ENCODE results near the gene MAG. TPM values are rescaled to one million over a fixed set of nuclear protein-coding genes. Genes with fewer than 3 reads are reported as not detected.

The MAG gene
- total RNA-seq, 1 donor from 2014 or later = 1.6 TPM

DNA sequence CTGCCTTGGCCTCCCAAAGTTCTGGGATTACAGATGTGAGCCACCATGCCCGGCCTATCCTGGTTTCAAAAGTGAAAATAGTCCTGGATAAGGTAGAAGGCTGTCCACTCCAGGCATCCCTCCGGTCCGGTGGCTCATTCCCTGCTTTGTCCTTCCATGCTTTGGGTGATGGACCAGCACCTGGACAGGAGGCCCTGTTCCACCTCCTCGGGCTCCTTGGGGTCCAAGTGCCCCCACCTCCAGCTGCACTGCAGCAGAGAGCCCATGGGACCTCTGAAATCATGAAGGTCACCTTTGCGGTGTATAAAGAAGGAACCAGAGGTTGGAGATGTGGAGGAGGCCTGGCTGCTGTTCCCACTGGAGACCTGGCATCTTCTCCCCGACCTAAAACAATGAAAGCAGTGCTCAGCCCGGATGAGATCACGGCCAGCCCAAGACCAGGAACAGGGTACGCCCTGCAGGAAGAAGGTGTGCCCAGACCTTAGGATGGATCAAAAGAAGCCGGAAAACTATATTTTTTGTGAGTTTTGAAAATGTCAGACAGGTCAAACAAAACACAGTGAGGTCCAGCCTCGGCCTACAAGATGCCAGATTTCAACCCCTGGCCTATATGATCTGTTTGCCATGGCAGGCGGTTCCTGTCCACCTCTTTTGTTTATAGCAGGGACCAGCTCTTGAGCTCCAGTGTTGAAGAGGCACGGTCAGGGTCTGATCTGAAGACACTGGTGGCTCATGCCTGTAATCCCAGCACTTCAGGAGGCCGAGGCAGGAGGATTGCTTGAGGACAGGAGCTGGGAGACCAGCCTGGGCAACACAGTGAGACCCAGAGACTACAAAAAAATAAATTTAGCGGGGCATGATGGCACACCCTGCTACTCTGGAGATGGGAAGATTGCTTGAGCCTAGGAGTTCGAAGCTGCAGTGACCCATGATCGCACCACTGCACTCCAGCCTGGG, 37.3 kb upstream of the MAG start:
- Histone ChIP-seq H3K4me1 (ENCODE audit: control insufficient read depth in 3 of 3, insufficient read depth in 3 of 3, low read length in 3 of 3) (peaks cover 0 to 2% (median 0%) of the 10 kb centered on the region in 3 donors), H3K36me3 (ENCODE audit: control insufficient read depth in 3 of 3, insufficient read depth in 3 of 3, low read length in 3 of 3) (no peaks in the 10 kb centered on the region), H3K27ac (ENCODE audit: low read depth, low read length) (no peak overlapping the region), H3K9me3 (ENCODE audit: control insufficient read depth in 3 of 3, low read length in 3 of 3) (no peaks in the 10 kb centered on the region), H3K4me3 (ENCODE audit: low read length in 3 of 3) (no peak overlapping the region), H3K27me3 (ENCODE audit: control insufficient read depth in 3 of 3, insufficient read depth in 3 of 3, low read length in 3 of 3) (peaks cover 31 to 49% (median 47%) of the 10 kb centered on the region in 3 donors), H3K9ac (ENCODE audit: low read depth in 1 of 3, low read length in 3 of 3) (no peak overlapping the region)

DNA sequence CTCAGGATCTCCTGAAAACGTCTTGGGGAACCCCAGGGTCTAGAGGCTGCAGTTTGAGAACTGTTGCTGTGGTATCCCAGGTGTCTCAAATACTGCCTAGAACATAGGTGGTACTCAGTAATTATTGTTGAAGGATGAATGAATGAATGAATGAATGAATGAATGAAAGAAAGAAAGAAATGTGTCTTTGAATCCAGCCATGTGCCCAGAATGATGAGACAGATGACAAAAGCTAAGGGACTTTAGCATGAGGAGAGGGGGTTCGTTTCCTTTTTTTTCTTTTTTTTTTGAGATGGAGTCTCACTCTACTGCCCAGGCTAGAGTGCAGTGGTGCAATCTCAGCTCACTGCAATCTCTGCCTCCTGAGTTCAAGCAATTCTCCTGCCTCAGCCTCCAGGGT, 35.4 kb upstream of the MAG start:
- Histone ChIP-seq H3K27ac (ENCODE audit: low read depth, low read length) (no peak overlapping the region), H3K9me3 (ENCODE audit: control insufficient read depth in 3 of 3, low read length in 3 of 3) (no peaks in the 10 kb centered on the region), H3K27me3 (ENCODE audit: control insufficient read depth in 3 of 3, insufficient read depth in 3 of 3, low read length in 3 of 3) (peaks cover 17 to 42% (median 36%) of the 10 kb centered on the region in 3 donors), H3K4me1 (ENCODE audit: control insufficient read depth in 3 of 3, insufficient read depth in 3 of 3, low read length in 3 of 3) (peaks cover 2 to 7% (median 6%) of the 10 kb centered on the region in 3 donors), H3K9ac (ENCODE audit: low read depth in 1 of 3, low read length in 3 of 3) (no peak overlapping the region), H3K4me3 (ENCODE audit: low read length in 3 of 3) (no peak overlapping the region), H3K36me3 (ENCODE audit: control insufficient read depth in 3 of 3, insufficient read depth in 3 of 3, low read length in 3 of 3) (no peaks in the 10 kb centered on the region)

GRCh38 chr19:35257113-35257461, 34.9 kb upstream of the MAG start:
- Histone ChIP-seq H3K9ac (ENCODE audit: low read depth in 1 of 3, low read length in 3 of 3) (no peak overlapping the region), H3K36me3 (ENCODE audit: control insufficient read depth in 3 of 3, insufficient read depth in 3 of 3, low read length in 3 of 3) (no peaks in the 10 kb centered on the region), H3K9me3 (ENCODE audit: control insufficient read depth in 3 of 3, low read length in 3 of 3) (no peaks in the 10 kb centered on the region), H3K4me1 (ENCODE audit: control insufficient read depth in 3 of 3, insufficient read depth in 3 of 3, low read length in 3 of 3) (peaks cover 4 to 12% (median 11%) of the 10 kb centered on the region in 3 donors), H3K27ac (ENCODE audit: low read depth, low read length) (no peak overlapping the region), H3K27me3 (ENCODE audit: control insufficient read depth in 3 of 3, insufficient read depth in 3 of 3, low read length in 3 of 3) (peaks cover 17 to 42% (median 36%) of the 10 kb centered on the region in 3 donors), H3K4me3 (ENCODE audit: low read length in 3 of 3) (no peak overlapping the region)

GRCh38 chr19:35260694-35261304, 31.2 kb upstream of the MAG start:
- Histone ChIP-seq H3K4me1 (ENCODE audit: control insufficient read depth in 3 of 3, insufficient read depth in 3 of 3, low read length in 3 of 3) (peaks cover 25 to 37% (median 28%) of the 10 kb centered on the region in 3 donors), H3K9ac (ENCODE audit: low read depth in 1 of 3, low read length in 3 of 3) (no peak overlapping the region), H3K27me3 (ENCODE audit: control insufficient read depth in 3 of 3, insufficient read depth in 3 of 3, low read length in 3 of 3) (peaks cover 9 to 25% (median 18%) of the 10 kb centered on the region in 3 donors), H3K36me3 (ENCODE audit: control insufficient read depth in 3 of 3, insufficient read depth in 3 of 3, low read length in 3 of 3) (no peaks in the 10 kb centered on the region), H3K4me3 (ENCODE audit: low read length in 3 of 3) (no peak overlapping the region), H3K9me3 (ENCODE audit: control insufficient read depth in 3 of 3, low read length in 3 of 3) (no peaks in the 10 kb centered on the region), H3K27ac (ENCODE audit: low read depth, low read length) (no peak overlapping the region)

- Histone ChIP-seq H3K27me3 (ENCODE audit: control insufficient read depth in 3 of 3, insufficient read depth in 3 of 3, low read length in 3 of 3) (peaks cover 9 to 25% (median 18%) of the 10 kb centered on the region in 3 donors), H3K36me3 (ENCODE audit: control insufficient read depth in 3 of 3, insufficient read depth in 3 of 3, low read length in 3 of 3) (no peaks in the 10 kb centered on the region), H3K4me3 (ENCODE audit: low read length in 3 of 3) (no peak overlapping the region), H3K9me3 (ENCODE audit: control insufficient read depth in 3 of 3, low read length in 3 of 3) (no peaks in the 10 kb centered on the region), H3K9ac (ENCODE audit: low read depth in 1 of 3, low read length in 3 of 3) (peak overlapping the region in 2 of 3 donors; percentile 16 to 23), H3K27ac (ENCODE audit: low read depth, low read length) (no peak overlapping the region), H3K4me1 (ENCODE audit: control insufficient read depth in 3 of 3, insufficient read depth in 3 of 3, low read length in 3 of 3) (peaks cover 31 to 44% (median 31%) of the 10 kb centered on the region in 3 donors)
Observed at GRCh38 chr19:35261356-35262100, 30.4 kb upstream of the MAG start.

GRCh38 chr19:35262101-35262761, 29.7 kb upstream of the MAG start:
- Histone ChIP-seq H3K27me3 (ENCODE audit: control insufficient read depth in 3 of 3, insufficient read depth in 3 of 3, low read length in 3 of 3) (peaks cover 9 to 20% (median 14%) of the 10 kb centered on the region in 3 donors), H3K4me3 (ENCODE audit: low read length in 3 of 3) (no peak overlapping the region), H3K36me3 (ENCODE audit: control insufficient read depth in 3 of 3, insufficient read depth in 3 of 3, low read length in 3 of 3) (no peaks in the 10 kb centered on the region), H3K27ac (ENCODE audit: low read depth, low read length) (no peak overlapping the region), H3K9ac (ENCODE audit: low read depth in 1 of 3, low read length in 3 of 3) (peak overlapping the region in 2 of 3 donors; percentile 16 to 23), H3K9me3 (ENCODE audit: control insufficient read depth in 3 of 3, low read length in 3 of 3) (no peaks in the 10 kb centered on the region), H3K4me1 (ENCODE audit: control insufficient read depth in 3 of 3, insufficient read depth in 3 of 3, low read length in 3 of 3) (peaks cover 35 to 51% (median 36%) of the 10 kb centered on the region in 3 donors)

GRCh38 chr19:35264268-35265125, 27.5 kb upstream of the MAG start:
- peaks cover 0 to 5% (median 0%) of the 10 kb centered on the region in 3 donors for H3K27me3 ChIP-seq (ENCODE audit: control insufficient read depth in 3 of 3, insufficient read depth in 3 of 3, low read length in 3 of 3)
- H3K36me3 ChIP-seq (ENCODE audit: control insufficient read depth in 3 of 3, insufficient read depth in 3 of 3, low read length in 3 of 3) = no peaks in the 10 kb centered on the region
- H3K9ac ChIP-seq (ENCODE audit: low read depth in 1 of 3, low read length in 3 of 3) = peak overlapping the region in 1 of 3 donors; percentile 11
- no peak overlapping the region for H3K27ac ChIP-seq (ENCODE audit: low read depth, low read length)
- H3K4me3 ChIP-seq (ENCODE audit: low read length in 3 of 3) = no peak overlapping the region
- H3K4me1 ChIP-seq (ENCODE audit: control insufficient read depth in 3 of 3, insufficient read depth in 3 of 3, low read length in 3 of 3) = peaks cover 35 to 54% (median 36%) of the 10 kb centered on the region in 3 donors
- no peaks in the 10 kb centered on the region for H3K9me3 ChIP-seq (ENCODE audit: control insufficient read depth in 3 of 3, low read length in 3 of 3)

DNA sequence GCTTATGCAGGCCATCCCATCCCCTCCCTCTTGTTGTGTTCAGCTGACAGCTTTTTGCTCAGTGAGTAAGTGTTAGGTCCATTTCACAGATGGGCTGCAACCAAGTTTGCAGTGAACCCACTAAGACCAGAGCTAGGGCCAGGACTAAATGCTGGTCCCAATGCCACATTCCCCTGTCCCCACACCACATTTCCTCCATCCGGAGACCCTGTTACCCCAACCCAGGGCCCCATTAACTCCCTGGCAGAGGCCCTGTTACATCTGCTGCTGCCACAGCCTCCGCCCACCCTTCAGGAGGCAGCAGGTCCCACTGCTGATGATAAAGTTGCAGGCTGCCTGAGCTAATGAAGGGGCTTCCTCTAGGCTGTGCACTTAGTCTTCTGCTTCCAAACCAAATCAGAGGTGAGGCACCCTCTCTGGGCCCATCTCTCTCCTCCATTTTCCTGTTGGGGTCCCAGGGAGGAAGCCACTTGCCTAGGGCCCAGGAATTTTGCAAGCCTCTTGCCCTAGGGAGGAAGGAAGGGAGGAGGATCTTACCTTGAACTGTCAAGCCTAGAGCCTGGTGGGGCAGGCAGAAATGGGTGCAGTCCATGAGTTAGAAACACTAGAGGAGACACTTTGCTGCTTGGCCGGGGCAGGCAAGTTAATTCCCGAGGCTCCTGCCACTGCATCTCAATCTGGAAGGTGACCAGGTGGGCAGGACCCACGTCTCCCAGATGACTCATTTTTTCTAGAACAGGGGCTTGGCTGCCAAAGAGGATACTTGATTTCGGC, 26.6 kb upstream of the MAG start:
- peaks cover 40 to 60% (median 40%) of the 10 kb centered on the region in 3 donors for H3K4me1 ChIP-seq (ENCODE audit: control insufficient read depth in 3 of 3, insufficient read depth in 3 of 3, low read length in 3 of 3)
- H3K27me3 ChIP-seq (ENCODE audit: control insufficient read depth in 3 of 3, insufficient read depth in 3 of 3, low read length in 3 of 3) = no peaks in the 10 kb centered on the region
- H3K9ac ChIP-seq (ENCODE audit: low read depth in 1 of 3, low read length in 3 of 3) = peak overlapping the region in 1 of 3 donors; percentile 11
- H3K36me3 ChIP-seq (ENCODE audit: control insufficient read depth in 3 of 3, insufficient read depth in 3 of 3, low read length in 3 of 3) = peaks cover 2 to 3% (median 3%) of the 10 kb centered on the region in 3 donors
- H3K4me3 ChIP-seq (ENCODE audit: low read length in 3 of 3) = no peak overlapping the region
- no peak overlapping the region for H3K27ac ChIP-seq (ENCODE audit: low read depth, low read length)
- H3K9me3 ChIP-seq (ENCODE audit: control insufficient read depth in 3 of 3, low read length in 3 of 3) = no peaks in the 10 kb centered on the region
